SK-N-SH treated with all-trans-retinoic acid at 6 μM for 48 hours (cell line): ENCODE results near the gene TRIM59.

Experiments
- ARNTL ChIP-seq: fragments of 450-650 bp; formaldehyde crosslinking; IDR thresholded peaks from 2 replicates; pipeline ENCODE4 v1.5.0; 2020; ENCODE audit warnings: low read depth, mild to moderate bottlenecking, moderate library complexity, borderline replicate concordance
- CREB5 ChIP-seq: fragments of 250-450 bp; sonication (Bioruptor Pico); IDR thresholded peaks from 2 replicates; pipeline ENCODE4 v1.5.1; 2020; ENCODE audit warnings: low read depth, mild to moderate bottlenecking, moderate library complexity
- CSDC2 ChIP-seq: fragments of 250-450 bp; sonication (Bioruptor Pico); IDR thresholded peaks from 2 replicates; pipeline ENCODE4 v1.5.0; 2020; ENCODE audit warnings: mild to moderate bottlenecking, moderate library complexity
- CSRNP3 ChIP-seq: fragments of 250-450 bp; sonication (Bioruptor Pico); IDR thresholded peaks from 2 replicates; pipeline ENCODE4 v1.5.1; 2021; ENCODE audit warnings: mild to moderate bottlenecking, moderate library complexity
- OSR1 ChIP-seq: fragments of 250-450 bp; sonication (Bioruptor Pico); IDR thresholded peaks from 2 replicates; pipeline ENCODE4 v1.8.0; 2022; ENCODE audit warnings: moderate library complexity, mild to moderate bottlenecking, inconsistent platforms
- PATZ1 ChIP-seq: fragments of 250-450 bp; sonication (Bioruptor Pico); IDR thresholded peaks from 2 replicates; pipeline ENCODE4 v1.8.0; 2020; ENCODE audit warnings: mild to moderate bottlenecking, moderate library complexity, borderline replicate concordance
- PPARA ChIP-seq: fragments of 250-450 bp; sonication (Bioruptor Pico); IDR thresholded peaks from 2 replicates; pipeline ENCODE4 v1.5.0; 2020; ENCODE audit warnings: mild to moderate bottlenecking, borderline replicate concordance
- RARB ChIP-seq: fragments of 250-450 bp; sonication (Bioruptor Pico); IDR thresholded peaks from 2 replicates; pipeline ENCODE4 v1.8.0; 2021; ENCODE audit warnings: mild to moderate bottlenecking, moderate library complexity
- SNAI2 ChIP-seq: fragments of 250-450 bp; sonication (Bioruptor Pico); IDR thresholded peaks from 2 replicates; pipeline ENCODE4 v1.5.0; 2020; ENCODE audit warnings: mild to moderate bottlenecking, moderate library complexity
- TCF4 ChIP-seq: fragments of 250-450 bp; sonication (Bioruptor Pico); IDR thresholded peaks from 2 replicates; pipeline ENCODE4 v1.8.0; 2021; ENCODE audit warnings: mild to moderate bottlenecking, moderate library complexity, borderline replicate concordance
- TOX ChIP-seq: fragments of 250-450 bp; sonication (Bioruptor Pico); IDR thresholded peaks from 2 replicates; pipeline ENCODE4 v1.8.0; 2021; ENCODE audit warnings: mild to moderate bottlenecking, moderate library complexity, borderline replicate concordance
- ZC3H10 ChIP-seq: fragments of 250-450 bp; sonication (Bioruptor Pico); IDR thresholded peaks from 2 replicates; pipeline ENCODE4 v1.5.1; 2021; ENCODE audit warnings: mild to moderate bottlenecking, moderate library complexity
- ZFP3 ChIP-seq: fragments of 250-450 bp; sonication (Bioruptor Pico); IDR thresholded peaks from 2 replicates; pipeline ENCODE4 v1.5.0; 2020; ENCODE audit warnings: mild to moderate bottlenecking, moderate library complexity

GRCh38 chr3:160445854-160446253, 3.7 kb downstream of the TRIM59 start:
- TF ChIP-seq ZFP3 (CRISPR knock-in tag) (no peak), OSR1 (CRISPR knock-in tag) (no peak), ARNTL (CRISPR knock-in tag) (no peak), CSRNP3 (no peak), RARB (CRISPR knock-in tag) (no peak), PATZ1 (CRISPR knock-in tag) (no peak), TOX (no peak), CREB5 (CRISPR knock-in tag) (no peak), PPARA (CRISPR knock-in tag) (no peak), TCF4 (no peak), ZC3H10 (no peak), CSDC2 (CRISPR knock-in tag) (no peak), SNAI2 (CRISPR knock-in tag) (no peak)
